HG03469 (cell line): ENCODE results near the gene ENDOV.

Source experiments
- ATAC-seq: cut with Tn5 transposase; IDR thresholded peaks from one replicate; pipeline ENCODE4 v1.9.1; 2021; ENCODE audit warnings: mild to moderate bottlenecking, moderate library complexity, moderate number of reproducible peaks; ENCODE audit not compliant: unreplicated experiment

The ENDOV gene

GRCh38 chr17:80414803-80415625, at the start of gene ENDOV:
TSS of gene ENDOV (plus strand) at chr17:80415167. CDS start at chr17:80415195, 28 bp downstream.
- peak; percentile 58 for ATAC-seq

- no peak for ATAC-seq
Observed at GRCh38 chr17:80365983-80366382, 49.0 kb upstream of the ENDOV start.

GRCh38 chr17:80367503-80367902, 47.5 kb upstream of the ENDOV start:
- ATAC-seq = no peak

- no peak for ATAC-seq
Observed at GRCh38 chr17:80371196-80371595, 43.8 kb upstream of the ENDOV start.

GRCh38 chr17:80372456-80372855, 42.5 kb upstream of the ENDOV start:
- no peak for ATAC-seq

DNA sequence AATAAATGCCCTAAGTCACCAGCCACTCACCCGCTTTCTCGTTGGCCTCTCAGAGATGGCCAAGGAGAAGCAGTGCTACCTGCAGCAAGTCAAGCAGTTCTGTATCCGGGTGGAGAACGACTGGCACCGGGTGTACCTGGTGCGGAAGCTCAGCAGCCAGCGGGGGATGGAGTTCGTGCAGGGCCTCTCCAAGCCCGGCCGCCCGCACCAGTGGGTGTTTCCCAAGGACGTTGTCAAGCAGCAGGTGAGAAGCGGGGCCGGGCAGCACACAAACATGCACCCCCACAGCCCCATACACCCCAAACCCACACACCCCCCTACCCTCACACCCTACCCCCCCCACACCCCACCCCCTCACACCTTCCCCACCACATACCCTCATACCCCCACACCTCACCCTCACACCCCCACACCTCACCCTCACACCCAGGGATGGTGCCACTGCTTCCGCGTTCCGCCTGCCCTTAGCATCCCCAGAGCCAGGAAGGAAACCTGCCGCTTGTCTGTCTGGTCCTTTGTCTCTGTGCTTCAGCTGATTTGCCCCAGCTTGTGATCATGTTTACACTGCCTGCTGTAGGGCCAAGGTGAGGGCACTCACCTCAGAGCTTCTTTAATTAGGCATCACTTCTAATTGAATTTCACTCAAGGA, 41.9 kb upstream of the ENDOV start:
- ATAC-seq = no peak

GRCh38 chr17:80374039-80374731, 40.8 kb upstream of the ENDOV start:
- no peak for ATAC-seq

DNA sequence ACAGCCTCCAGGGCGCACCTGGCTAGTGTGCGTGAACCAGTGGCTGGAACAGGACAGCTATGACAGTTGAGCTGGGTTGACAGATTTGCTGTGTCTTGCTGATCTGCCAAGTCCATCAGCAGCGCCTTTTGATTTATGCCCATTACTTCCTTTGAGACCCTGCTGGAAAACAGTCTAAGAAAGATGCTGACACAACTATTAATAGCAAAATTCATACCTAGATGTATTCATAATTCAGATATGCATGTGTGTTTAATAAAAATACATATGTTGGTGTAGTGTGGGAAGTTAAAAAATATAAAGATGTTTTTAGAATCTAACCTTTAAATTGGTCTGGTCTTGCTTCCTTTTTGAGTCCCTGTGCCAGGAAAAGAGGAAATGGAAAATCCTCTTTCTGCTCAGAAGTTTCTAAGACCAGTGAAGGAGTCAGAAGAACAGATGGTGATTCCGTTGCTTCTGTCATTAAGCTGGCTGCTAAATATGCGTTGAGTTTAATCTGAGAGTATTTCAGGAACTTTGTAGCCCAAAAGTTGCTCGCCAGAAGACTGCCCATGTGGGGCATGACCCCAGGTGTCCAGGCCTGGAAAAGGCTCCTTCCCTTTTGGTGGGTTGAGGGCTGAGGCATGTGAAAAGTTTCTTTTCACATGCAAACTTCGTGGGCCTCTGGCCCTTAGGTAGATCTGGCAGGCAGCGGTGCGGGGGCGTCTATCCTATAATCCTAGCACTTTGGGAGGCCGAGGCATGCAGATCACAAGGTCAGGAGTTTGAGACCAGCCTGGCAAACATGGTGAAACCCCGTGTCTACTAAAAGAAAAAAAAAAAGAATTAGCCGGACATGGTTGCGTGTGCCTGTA, 40.0 kb upstream of the ENDOV start:
- ATAC-seq = no peak

DNA sequence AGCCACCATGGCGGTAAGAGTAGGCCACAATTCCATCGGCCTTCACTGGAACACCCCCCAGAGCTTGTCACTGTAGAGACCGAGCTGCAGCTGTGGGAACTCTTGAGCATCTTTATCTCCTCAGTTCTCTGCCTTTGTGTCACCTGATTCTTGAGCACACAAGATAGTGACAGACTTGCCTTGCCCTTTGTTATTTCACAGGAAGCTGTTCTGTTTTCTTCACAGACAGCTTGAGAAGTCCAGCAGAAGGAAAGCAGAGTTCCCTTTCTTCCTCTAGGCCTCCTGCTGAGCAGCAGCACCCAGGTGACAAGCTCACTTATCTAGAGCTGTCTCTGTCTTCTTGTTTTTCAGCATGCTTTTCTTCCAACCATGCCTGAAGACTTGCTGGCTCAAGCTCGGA, 38.4 kb upstream of the ENDOV start:
- ATAC-seq = no peak

DNA sequence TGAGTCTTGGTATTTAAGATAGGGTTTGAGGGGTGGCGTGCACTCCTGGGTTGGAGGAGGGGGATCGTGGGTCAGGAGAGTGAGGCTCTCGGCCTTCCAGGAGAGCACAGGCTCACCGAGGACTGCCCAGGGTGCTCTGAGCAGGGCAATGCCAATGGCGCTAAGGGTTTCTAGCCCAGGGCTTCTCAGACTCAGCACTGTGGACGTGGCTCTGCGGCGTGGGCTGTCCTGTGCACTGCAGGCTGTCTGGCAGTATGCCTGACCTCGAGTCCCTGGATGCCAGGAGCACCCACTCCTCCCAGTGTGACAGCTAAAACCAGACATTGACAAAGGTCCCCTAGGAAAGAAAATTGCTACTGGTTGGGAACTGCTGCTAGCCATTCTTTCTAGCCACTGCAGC, 37.2 kb upstream of the ENDOV start:
- no peak for ATAC-seq

DNA sequence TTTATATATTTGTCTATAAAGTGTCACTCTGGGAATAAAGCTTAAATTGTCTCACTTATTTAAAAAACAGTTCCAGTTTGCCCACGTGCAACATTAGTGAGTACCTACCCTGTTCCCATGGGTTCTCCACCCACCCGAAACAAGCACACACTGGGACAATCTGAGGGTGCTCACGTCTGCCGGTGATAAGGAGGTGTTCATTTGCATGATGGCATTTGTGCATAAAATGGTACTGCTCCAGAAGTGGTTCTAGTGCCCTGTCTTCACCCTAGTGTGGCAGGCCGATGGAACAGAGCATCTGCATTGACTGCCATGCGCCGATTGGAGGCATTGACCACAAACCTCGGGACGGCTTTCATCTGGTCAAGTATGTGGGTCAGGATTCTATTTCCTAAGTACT, 35.6 kb upstream of the ENDOV start:
- ATAC-seq = no peak

GRCh38 chr17:80380068-80380467, 34.9 kb upstream of the ENDOV start:
- no peak for ATAC-seq

GRCh38 chr17:80380555-80381002, 34.4 kb upstream of the ENDOV start:
- no peak for ATAC-seq

- no peak for ATAC-seq
Observed at GRCh38 chr17:80381416-80381923, 33.5 kb upstream of the ENDOV start.

DNA sequence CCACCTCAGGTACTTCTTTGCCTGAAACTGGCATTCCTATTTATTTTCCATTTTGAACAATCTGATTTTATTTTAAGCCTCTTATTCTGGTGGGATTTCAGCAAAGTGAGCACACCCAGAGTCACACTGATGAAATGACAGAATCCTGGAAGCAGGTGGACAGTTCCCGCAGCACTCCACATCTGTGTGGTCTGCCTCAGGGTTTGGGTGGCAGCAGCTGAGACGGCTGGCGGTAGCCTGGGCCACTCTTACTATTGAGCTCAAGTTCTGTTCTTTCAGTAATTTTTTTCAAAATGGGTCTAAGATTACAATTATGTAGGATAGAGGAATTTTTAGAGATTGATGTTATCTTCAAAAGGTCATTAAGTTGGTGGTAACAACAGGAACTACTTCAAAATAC, 32.5 kb upstream of the ENDOV start:
- ATAC-seq = no peak

GRCh38 chr17:80382956-80383355, 32.0 kb upstream of the ENDOV start:
- no peak for ATAC-seq

DNA sequence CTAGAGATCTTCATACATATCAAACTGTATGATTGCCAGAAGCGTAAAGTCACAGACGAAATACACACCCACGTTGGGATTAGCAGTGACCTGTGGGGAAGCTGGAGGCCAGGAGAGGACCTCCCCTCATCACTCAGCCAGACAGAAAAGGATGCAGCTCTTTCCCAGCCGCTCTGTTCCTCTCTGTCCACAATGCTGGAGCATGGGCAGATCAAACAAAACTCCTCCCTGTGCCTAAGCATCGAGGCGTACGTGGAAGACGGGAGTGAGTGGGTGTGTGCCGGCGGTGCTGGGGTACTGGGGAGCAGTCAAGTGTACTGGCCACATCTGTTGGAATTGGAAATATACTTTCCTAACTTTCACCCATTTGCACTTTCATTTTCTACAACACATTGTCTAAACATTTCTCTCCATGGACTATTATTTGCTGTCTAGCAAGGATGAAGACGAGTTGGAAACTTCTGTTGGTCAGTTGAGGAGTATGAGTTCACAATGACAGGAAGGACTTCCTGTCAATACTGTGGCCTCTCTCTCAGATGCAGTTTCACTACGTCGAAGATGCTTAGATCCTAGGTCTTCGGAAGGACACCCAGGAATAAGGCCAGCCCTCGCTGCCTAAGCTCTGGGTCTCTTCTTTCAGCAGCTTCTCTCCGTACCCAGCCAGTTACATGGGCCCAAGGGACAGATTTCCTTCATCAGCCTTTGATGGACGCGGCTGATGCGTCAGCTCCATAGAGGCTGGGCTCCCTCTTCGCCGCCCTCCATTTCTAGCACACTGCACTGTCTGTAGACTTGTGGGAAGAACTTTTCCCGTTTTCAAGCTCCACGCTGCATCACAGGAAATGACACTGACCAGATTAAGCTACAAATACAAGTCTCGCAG, 30.6 kb upstream of the ENDOV start:
- ATAC-seq = no peak

DNA sequence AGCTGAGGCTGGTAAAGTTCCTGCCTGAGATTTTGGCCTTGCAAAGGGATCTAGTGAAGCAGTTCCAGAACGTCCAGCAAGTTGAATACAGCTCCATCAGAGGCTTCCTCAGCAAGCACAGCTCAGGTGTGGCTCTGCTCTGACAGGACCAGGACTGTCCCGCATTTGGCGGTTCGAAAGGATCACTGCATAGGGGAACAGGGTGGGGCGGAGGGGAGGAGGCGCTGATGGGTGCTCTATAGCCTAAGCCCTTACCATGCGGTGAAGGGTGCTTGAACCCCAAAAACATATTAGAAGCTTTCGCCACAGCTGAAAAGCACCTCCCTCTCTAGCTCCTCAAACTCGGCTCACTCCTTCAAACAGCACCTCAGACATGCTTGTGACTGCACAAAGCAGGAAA, 29.9 kb upstream of the ENDOV start:
- ATAC-seq = no peak

GRCh38 chr17:80386341-80386740, 28.6 kb upstream of the ENDOV start:
- ATAC-seq = no peak

- no peak for ATAC-seq
Observed at GRCh38 chr17:80387071-80387470, 27.9 kb upstream of the ENDOV start.
